ENCODE measurements around the gene KRTAP10-7. TPM values are rescaled to one million over a fixed set of nuclear protein-coding genes. Genes with fewer than 3 reads are reported as not detected.
"Not testable (repeated sequence)": the region's sequence is repeated elsewhere in the genome, so short reads cannot be mapped to it uniquely, and the experiment has no call there.

The KRTAP10-7 gene
- total and polyA plus RNA-seq, 8 donors, result not detected

- intact Hi-C loops (cut with DNase I; ENCODE audit: low total_unique reads), result no loop called here
- H3K27ac ChIP-seq, result no peak overlapping the region
- H3K4me1 ChIP-seq, result no peaks in the 10 kb centered on the region
- peaks cover 0 to 35% (median 9%) of the 10 kb centered on the region in 3 donors for H3K27me3 ChIP-seq
- no peak for TF ChIP-seq EP300 (IDR thresholded peaks at IDR 0.05)
- no peak for TF ChIP-seq CTCF (IDR thresholded peaks at IDR 0.05)
- TF ChIP-seq POLR2A (IDR thresholded peaks at IDR 0.05), result no peak
- no peak for TF ChIP-seq POLR2AphosphoS5 (IDR thresholded peaks at IDR 0.05)
- H3K9me3 ChIP-seq, result peaks cover 4 to 35% (median 28%) of the 10 kb centered on the region in 4 donors
- H3K4me3 ChIP-seq, result no peak overlapping the region
- no peaks in the 10 kb centered on the region for H3K36me3 ChIP-seq
- DNase-seq, result no peak
- 71 to 80% (median 76%) methylated on average over 4 of the region's 4 CpGs for WGBS, 5 donors
Observed at GRCh38 chr21:44606495-44606894, 6.1 kb downstream of the KRTAP10-7 start.

GRCh38 chr21:44609193-44609592 lies 8.8 kb downstream of the KRTAP10-7 start:
- Histone ChIP-seq H3K4me3 (no peak overlapping the region), H3K27me3 (peaks cover 0 to 36% (median 3%) of the 10 kb centered on the region in 3 donors), H3K4me1 (no peaks in the 10 kb centered on the region), H3K36me3 (no peaks in the 10 kb centered on the region), H3K9me3 (peaks cover 4 to 36% (median 35%) of the 10 kb centered on the region in 4 donors), H3K27ac (no peak overlapping the region)
- intact Hi-C loops (cut with DNase I; ENCODE audit: low total_unique reads), result no loop called here
- no peak for TF ChIP-seq CTCF (IDR thresholded peaks at IDR 0.05)
- no peak for TF ChIP-seq POLR2AphosphoS5 (IDR thresholded peaks at IDR 0.05)
- TF ChIP-seq POLR2A (IDR thresholded peaks at IDR 0.05), result no peak
- no peak for TF ChIP-seq EP300 (IDR thresholded peaks at IDR 0.05)
- no peak for DNase-seq

- intact Hi-C loops (cut with DNase I; ENCODE audit: low total_unique reads); H3K27ac ChIP-seq; DNase-seq; H3K36me3 ChIP-seq; H3K4me1 ChIP-seq; H3K4me3 ChIP-seq: not testable (repeated sequence)
- H3K9me3 ChIP-seq, result peaks cover 4 to 36% (median 32%) of the 10 kb centered on the region in 4 donors
- WGBS, 5 donors, result 89 to 97% (median 94%) methylated on average over 7 of the region's 7 CpGs
- peaks cover 0 to 39% (median 0%) of the 10 kb centered on the region in 3 donors for H3K27me3 ChIP-seq
Observed at GRCh38 chr21:44610157-44610843, 9.9 kb downstream of the KRTAP10-7 start.

GRCh38 chr21:44611551-44611950 lies 11.2 kb downstream of the KRTAP10-7 start:
- TF ChIP-seq CTCF (IDR thresholded peaks at IDR 0.05), result no peak
- TF ChIP-seq POLR2A (IDR thresholded peaks at IDR 0.05), result no peak
- TF ChIP-seq EP300 (IDR thresholded peaks at IDR 0.05), result no peak
- no peak for TF ChIP-seq POLR2AphosphoS5 (IDR thresholded peaks at IDR 0.05)
- WGBS, 5 donors, result 74 to 83% (median 80%) methylated on average over 2 to 4 of the region's 4 CpGs
- intact Hi-C loops (cut with DNase I; ENCODE audit: low total_unique reads), result no loop called here

GRCh38 chr21:44612029-44612486 lies 11.7 kb downstream of the KRTAP10-7 start, which contains the start of gene KRTAP10-8:
Gene KRTAP10-8, plus strand, starts transcription at chr21:44612079. Its CDS starts 22 bp downstream, at chr21:44612101.
- Histone ChIP-seq H3K36me3 (no peaks in the 10 kb centered on the region), H3K4me3 (no peak within 1 kb of the TSS), H3K4me1 (no peaks in the 10 kb centered on the region), H3K27ac (no peak within 1 kb of the TSS), H3K9me3 (peaks cover 4 to 34% (median 28%) of the 10 kb centered on the region in 4 donors), H3K27me3 (peaks cover 0 to 47% (median 0%) of the 10 kb centered on the region in 3 donors)
- DNase-seq, result no peak
- WGBS, 5 donors, result 79 to 90% (median 81%) methylated on average over 7 to 8 of the region's 8 CpGs
- TF ChIP-seq POLR2A (IDR thresholded peaks at IDR 0.05), result no peak
- TF ChIP-seq EP300 (IDR thresholded peaks at IDR 0.05), result no peak
- no peak for TF ChIP-seq POLR2AphosphoS5 (IDR thresholded peaks at IDR 0.05)
- TF ChIP-seq CTCF (IDR thresholded peaks at IDR 0.05), result no peak
- intact Hi-C loops (cut with DNase I; ENCODE audit: low total_unique reads), result no loop called here

More at GRCh38 chr21:44611551-44611950, 11.2 kb downstream of the KRTAP10-7 start:
- Histone ChIP-seq H3K9me3 (peaks cover 4 to 34% (median 31%) of the 10 kb centered on the region in 4 donors), H3K27ac (no peak overlapping the region), H3K4me3 (no peak overlapping the region), H3K27me3 (peaks cover 0 to 46% (median 0%) of the 10 kb centered on the region in 3 donors), H3K4me1 (no peaks in the 10 kb centered on the region), H3K36me3 (no peaks in the 10 kb centered on the region)
- no peak for DNase-seq
